ENCODE results near the gene HNRNPUL2.
"Not testable (repeated sequence)": the region's sequence is repeated elsewhere in the genome, so short reads cannot be mapped to it uniquely, and the experiment has no call there.

DNA sequence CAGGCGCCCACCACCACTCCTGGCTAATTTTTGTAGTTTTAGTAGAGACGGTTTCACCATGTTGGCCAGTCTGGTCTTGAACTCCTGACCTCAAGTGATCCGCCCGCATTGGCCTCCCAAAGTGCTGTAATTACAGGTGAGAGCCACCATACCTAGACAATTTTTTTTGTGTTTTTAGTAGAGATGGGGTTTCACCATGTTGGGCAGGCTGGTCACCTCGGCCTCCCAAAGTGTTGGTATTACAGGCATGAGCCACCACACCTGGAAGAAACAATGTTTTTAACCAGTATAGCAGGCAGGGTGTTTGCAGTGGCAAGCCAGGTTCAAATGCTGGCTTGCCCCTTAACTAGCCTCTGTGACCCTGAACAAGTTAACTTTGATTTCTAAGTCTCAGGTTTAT is 22.7 kb upstream of the HNRNPUL2 start:
- not testable (repeated sequence) for TF ChIP-seq CTCF (conservative IDR thresholded peaks at IDR 0.05 in 1 of 2, IDR thresholded peaks at IDR 0.05 in 1 of 2; ENCODE audit: low read depth in 1 of 2, low read length in 2 of 2); EZH2 (IDR thresholded peaks at IDR 0.05; ENCODE audit: low read length, missing control alignments)
